Subcutaneous adipose tissue (tissue), 4 donors: ENCODE results near the gene DIP2C. TPM values are rescaled to one million over a fixed set of nuclear protein-coding genes. Genes with fewer than 3 reads are reported as not detected.

Experiments
- CTCF ChIP-seq: fragments of 450-650 bp; IDR thresholded peaks from one replicate; pipeline ENCODE4 v1.5.1; 2016; ENCODE audit warnings: low read depth, mild to moderate bottlenecking, control low read depth, antibody characterized with exemption, moderate library complexity
- total RNA-seq, 4 donors: library from RNA; depleted of rRNA; stranded (reverse); fragments of >200 nt; gene quantifications; one replicate each; pipeline ENCODE4 v1.1.0, GENCODE V29; 2016

DIP2C gene
- total RNA-seq, 4 donors from 2014 or later = 32.1 to 64.0 (median 40.5) TPM

- no peak for TF ChIP-seq CTCF
These were observed 82.5 kb downstream of the DIP2C start for GRCh38 chr10:606762-607544.

DNA sequence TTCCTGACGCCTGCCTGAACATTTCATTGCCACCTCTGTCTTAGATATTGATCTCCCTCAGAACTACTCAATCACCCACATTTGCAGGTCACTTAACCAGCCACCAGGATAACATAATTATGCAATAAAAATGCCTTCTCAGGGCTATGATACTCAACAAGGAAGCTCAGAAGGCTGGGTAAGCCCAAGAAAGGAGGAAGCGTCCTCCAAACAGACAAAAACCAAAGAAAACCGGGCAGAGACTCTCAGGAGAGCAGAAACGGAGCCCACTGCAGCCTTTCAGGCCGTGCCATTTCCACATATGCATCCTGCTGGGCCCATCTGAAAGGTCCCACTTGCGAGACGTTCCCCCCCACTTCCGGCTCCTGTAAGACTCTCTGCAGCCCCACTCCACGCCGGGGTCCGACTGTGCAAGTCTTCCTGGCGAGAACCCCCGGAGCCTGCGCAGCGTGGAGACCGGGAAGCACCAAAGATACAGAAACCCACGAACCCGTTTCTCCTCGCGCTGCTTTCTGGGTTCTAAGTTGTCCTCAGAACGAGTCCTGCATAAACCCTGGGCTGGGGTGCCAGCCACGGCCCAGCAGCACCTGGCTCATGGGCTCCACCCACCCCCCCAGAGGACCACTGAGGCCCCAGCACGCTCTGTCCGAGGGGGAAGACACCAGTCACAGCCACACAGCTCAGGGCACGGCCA lies 83.7 kb downstream of the DIP2C start:
- no peak for TF ChIP-seq CTCF

- no peak for TF ChIP-seq CTCF
These were observed 84.5 kb downstream of the DIP2C start for GRCh38 chr10:604716-605631.

DNA sequence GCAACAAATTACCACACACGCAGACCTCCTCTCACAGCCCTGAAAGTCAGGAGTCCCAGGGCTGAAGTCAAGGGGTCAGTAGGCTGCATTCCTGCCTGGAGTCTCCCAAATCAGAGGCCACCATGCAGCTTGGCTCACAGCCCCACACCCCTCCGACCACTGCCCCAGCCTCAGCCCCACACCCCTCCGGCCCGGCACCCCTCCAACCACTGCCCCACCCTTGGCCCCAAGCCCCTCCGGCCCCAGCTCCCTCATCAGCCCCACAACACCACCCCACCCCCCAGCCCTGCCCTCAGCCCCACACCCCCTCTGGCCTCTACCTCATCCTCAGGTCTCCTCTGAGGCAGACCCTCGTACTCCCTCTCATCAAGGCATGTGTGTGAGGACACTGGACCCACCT lies 85.7 kb downstream of the DIP2C start:
- TF ChIP-seq CTCF = no peak

DNA sequence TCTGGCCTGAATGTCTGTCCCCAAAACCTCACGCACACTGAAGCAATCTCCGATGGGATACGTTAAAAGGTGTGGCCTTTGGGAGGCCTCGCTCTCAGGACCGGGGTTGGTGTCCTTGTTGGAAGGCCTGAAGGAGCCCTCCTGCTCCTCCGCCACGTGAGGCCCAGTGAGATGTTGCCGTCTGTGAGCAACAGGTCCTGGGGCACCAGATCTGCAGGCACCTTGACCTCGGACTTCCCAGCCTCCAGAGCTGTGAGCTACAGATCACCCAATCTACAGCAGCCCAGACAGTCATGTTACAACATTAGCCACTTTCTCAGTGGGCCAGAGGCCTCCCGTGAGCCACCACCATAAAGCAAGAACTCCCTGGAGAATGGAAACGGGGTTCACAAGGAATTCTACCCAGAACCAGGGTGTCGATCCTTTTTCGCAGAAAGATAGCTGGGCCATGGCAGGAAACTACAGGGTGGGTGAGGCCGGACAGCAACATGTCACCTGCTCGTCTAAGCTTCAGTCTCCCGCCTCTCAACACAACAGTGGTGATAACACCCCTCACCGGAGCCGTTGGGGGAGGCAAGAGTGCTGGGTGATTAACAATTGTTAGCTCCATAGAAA lies 87.0 kb downstream of the DIP2C start:
- no peak for TF ChIP-seq CTCF

GRCh38 chr10:601660-601963 lies 87.9 kb downstream of the DIP2C start:
- no peak for TF ChIP-seq CTCF
